Trophoblast cell (in vitro differentiated cells and primary cell): ENCODE data around the gene OPCML.

ENCODE experiments used
- DNase-seq, 2 donors: peaks; one replicate each; pipeline ENCODE4 v3.0.0-alpha.2; 2016
- H2AFZ ChIP-seq: 2 replicates; pipeline ENCODE4 v1.6.1; 2013; ENCODE audit warnings: low read length, moderate library complexity, mild to moderate bottlenecking; ENCODE audit not compliant: insufficient read depth, poor library complexity
- H2AK5ac ChIP-seq: 2 replicates; pipeline ENCODE4 v1.6.1; 2013; ENCODE audit warnings: mild to moderate bottlenecking, low read length
- H2BK120ac ChIP-seq: 2 replicates; pipeline ENCODE4 v1.6.1; 2013; ENCODE audit warnings: low read length, mild to moderate bottlenecking, moderate library complexity; ENCODE audit not compliant: insufficient read depth, poor library complexity
- H2BK12ac ChIP-seq: 2 replicates; pipeline ENCODE4 v1.6.1; 2013; ENCODE audit warnings: mild to moderate bottlenecking, low read length, moderate library complexity
- H2BK5ac ChIP-seq: 2 replicates; pipeline ENCODE4 v1.6.1; 2013; ENCODE audit warnings: low read length, low read depth, moderate library complexity, mild to moderate bottlenecking; ENCODE audit not compliant: poor library complexity
- H3K14ac ChIP-seq: 2 replicates; pipeline ENCODE4 v1.6.1; 2013; ENCODE audit warnings: mild to moderate bottlenecking, low read length
- H3K18ac ChIP-seq: 2 replicates; pipeline ENCODE4 v1.6.1; 2013; ENCODE audit warnings: mild to moderate bottlenecking, low read length
- H3K23ac ChIP-seq: 2 replicates; pipeline ENCODE4 v1.6.1; 2013; ENCODE audit warnings: low read length
- H3K27ac ChIP-seq: 2 replicates; pipeline ENCODE4 v1.5.1; 2013; ENCODE audit warnings: low read depth, mild to moderate bottlenecking, inconsistent platforms, low read length, moderate library complexity
- H3K27me3 ChIP-seq: 2 replicates; pipeline ENCODE4 v1.6.1; 2013; ENCODE audit warnings: inconsistent platforms, mild to moderate bottlenecking, low read length, moderate library complexity; ENCODE audit not compliant: insufficient read depth
- H3K36me3 ChIP-seq, 2 experiments: 1 replicate in 1 of 2; 2 replicates in 1 of 2; pipeline ENCODE4 v1.6.1; 2013; ENCODE audit warnings: low read length in 2 of 2, mild to moderate bottlenecking in 2 of 2, moderate library complexity in 1 of 2; ENCODE audit not compliant: insufficient read depth in 2 of 2, control insufficient read depth in 1 of 2
- H3K4ac ChIP-seq: 2 replicates; pipeline ENCODE4 v1.6.1; 2013; ENCODE audit warnings: low read depth, mild to moderate bottlenecking, low read length, moderate library complexity
- H3K4me1 ChIP-seq, 2 experiments: 1 replicate in 1 of 2; 2 replicates in 1 of 2; pipeline ENCODE4 v1.6.1; 2013; ENCODE audit warnings: low read length in 2 of 2, mild to moderate bottlenecking in 2 of 2, moderate library complexity in 1 of 2; ENCODE audit not compliant: insufficient read depth in 2 of 2, control insufficient read depth in 1 of 2
- H3K4me2 ChIP-seq: 2 replicates; pipeline ENCODE4 v1.6.1; 2013; ENCODE audit warnings: inconsistent platforms, mild to moderate bottlenecking, low read length, moderate library complexity
- H3K4me3 ChIP-seq: 2 replicates; pipeline ENCODE4 v1.5.1; 2013; ENCODE audit warnings: mild to moderate bottlenecking, low read depth, low read length, inconsistent platforms
- H3K79me1 ChIP-seq: one replicate; pipeline ENCODE4 v1.6.1; 2013; ENCODE audit warnings: low read length
- H3K79me2 ChIP-seq: 2 replicates; pipeline ENCODE4 v1.6.1; 2013; ENCODE audit warnings: low read length, mild to moderate bottlenecking; ENCODE audit not compliant: control insufficient read depth, insufficient read depth, poor library complexity
- H3K9ac ChIP-seq: 2 replicates; pipeline ENCODE4 v1.6.1; 2013; ENCODE audit warnings: mild to moderate bottlenecking, low read length
- H3K9me3 ChIP-seq: 2 replicates; pipeline ENCODE4 v1.6.1; 2013; ENCODE audit warnings: low read depth, mild to moderate bottlenecking, control low read depth, inconsistent platforms, low read length; ENCODE audit not compliant: insufficient read depth
- H4K12ac ChIP-seq: 2 replicates; pipeline ENCODE4 v1.6.1; 2013; ENCODE audit warnings: low read depth, mild to moderate bottlenecking, low read length, moderate library complexity
- H4K8ac ChIP-seq: 2 replicates; pipeline ENCODE4 v1.6.1; 2013; ENCODE audit warnings: low read depth, mild to moderate bottlenecking, low read length, moderate library complexity
- H4K91ac ChIP-seq: one replicate; pipeline ENCODE4 v1.6.1; 2013; ENCODE audit warnings: low read depth, mild to moderate bottlenecking, low read length, moderate library complexity
- WGBS: extraction: QIAGEN DNeasy Blood & Tissue Kit; methylation state at CpG from one replicate; pipeline ENCODE4 v1.1.7; 2013; ENCODE audit warnings: missing lambda C conversion rate; ENCODE audit not compliant: insufficient read length, insufficient coverage; ENCODE audit errors: extremely low coverage; 5-methylcytosine and 5-hydroxymethylcytosine counted together

Gene OPCML

DNA sequence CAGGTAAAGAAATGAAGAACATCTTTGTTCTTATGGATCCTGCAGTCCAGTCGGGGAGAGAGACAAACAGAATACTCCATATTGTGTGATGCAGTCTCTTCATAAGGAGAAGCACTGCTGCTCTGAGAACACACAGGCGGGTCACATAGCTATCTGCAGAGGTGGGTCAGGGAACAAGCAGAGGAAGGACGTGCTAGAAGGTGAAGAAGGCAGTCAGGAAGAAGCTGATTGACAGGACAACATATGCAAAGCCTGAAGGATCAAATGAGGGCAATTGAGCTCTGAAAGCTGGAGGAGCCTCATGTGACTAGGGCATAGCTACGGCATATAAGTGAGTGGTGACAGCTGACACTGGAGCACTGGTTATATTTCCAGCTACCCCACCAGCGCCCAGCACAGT, 122.5 kb downstream of the OPCML start:
- H2AK5ac ChIP-seq = no peak overlapping the region
- H3K9me3 ChIP-seq = no peaks in the 10 kb centered on the region
- H2BK120ac ChIP-seq = no peak overlapping the region
- H3K4me2 ChIP-seq = no peak overlapping the region
- H2AFZ ChIP-seq = no peak overlapping the region
- H4K8ac ChIP-seq = no peak overlapping the region
- no peak for DNase-seq
- no peak overlapping the region for H4K12ac ChIP-seq
- no peak overlapping the region for H4K91ac ChIP-seq
- H3K27ac ChIP-seq = no peak overlapping the region
- H3K23ac ChIP-seq = no peak overlapping the region
- no peak overlapping the region for H3K14ac ChIP-seq
- H3K36me3 ChIP-seq = no peaks in the 10 kb centered on the region
- no peaks in the 10 kb centered on the region for H3K79me2 ChIP-seq
- H2BK12ac ChIP-seq = no peak overlapping the region
- no peak overlapping the region for H3K4ac ChIP-seq
- H3K4me1 ChIP-seq = peaks cover 0 to 4% of the 10 kb centered on the region in 2 experiments
- no peak overlapping the region for H3K9ac ChIP-seq
- whole genome bisulfite sequencing = no CpG with 5 or more reads among the region's 5 CpGs
- H3K79me1 ChIP-seq = no peaks in the 10 kb centered on the region
- no peak overlapping the region for H3K18ac ChIP-seq
- H3K27me3 ChIP-seq = no peaks in the 10 kb centered on the region
- no peak overlapping the region for H3K4me3 ChIP-seq
- H2BK5ac ChIP-seq = no peak overlapping the region

DNA sequence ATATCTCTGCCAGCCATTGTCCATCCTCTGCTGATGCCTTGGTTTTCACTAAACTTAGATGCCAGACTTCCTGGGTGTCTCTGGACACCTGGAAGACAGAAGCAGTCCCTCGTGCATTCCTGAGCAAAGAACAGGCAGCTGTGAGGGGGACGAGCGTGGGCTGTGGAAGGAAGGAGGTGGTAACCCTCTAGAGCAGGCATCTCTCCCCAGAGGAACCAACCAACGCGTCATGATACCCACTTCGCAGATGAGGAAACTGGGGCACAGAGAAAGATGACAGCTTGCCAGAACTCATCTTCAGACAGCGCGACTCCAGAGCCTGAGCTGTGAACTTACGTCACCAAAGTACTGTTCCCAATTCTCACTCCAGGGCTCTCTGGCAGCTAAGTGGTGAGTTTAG, 123.4 kb downstream of the OPCML start:
- Histone ChIP-seq H4K91ac (no peak overlapping the region), H3K36me3 (no peaks in the 10 kb centered on the region), H4K12ac (no peak overlapping the region), H3K4me1 (peaks cover 0 to 3% of the 10 kb centered on the region in 2 experiments), H3K4ac (no peak overlapping the region), H3K9ac (no peak overlapping the region), H2BK120ac (no peak overlapping the region), H3K79me2 (no peaks in the 10 kb centered on the region), H3K4me3 (no peak overlapping the region), H2AFZ (no peak overlapping the region), H3K79me1 (no peaks in the 10 kb centered on the region), H2BK5ac (no peak overlapping the region), H4K8ac (no peak overlapping the region), H2AK5ac (no peak overlapping the region), H3K27me3 (no peaks in the 10 kb centered on the region), H3K14ac (no peak overlapping the region), H3K27ac (no peak overlapping the region), H3K18ac (no peak overlapping the region), H3K23ac (no peak overlapping the region), H3K9me3 (no peaks in the 10 kb centered on the region), H3K4me2 (no peak overlapping the region), H2BK12ac (no peak overlapping the region)
- WGBS = no CpG with 5 or more reads among the region's 9 CpGs
- DNase-seq = no peak

DNA sequence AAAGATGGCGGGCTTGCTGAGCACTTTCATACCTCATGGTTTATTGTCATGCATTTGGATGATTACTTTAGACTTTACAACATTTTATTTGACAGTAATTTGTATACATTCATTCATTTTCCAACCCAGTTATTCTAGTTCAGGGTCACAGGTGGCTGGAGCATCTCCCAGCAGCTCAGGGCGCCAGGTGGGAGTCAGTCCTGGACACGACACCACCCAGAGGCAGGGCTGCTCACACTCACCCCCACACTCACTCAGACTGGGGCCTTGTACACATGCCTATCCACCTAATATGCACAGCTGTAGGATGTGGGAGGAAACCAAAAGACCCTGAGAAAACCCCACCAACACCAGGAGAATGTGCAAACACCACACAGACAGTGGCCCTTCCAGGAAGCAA, 123.9 kb downstream of the OPCML start:
- Histone ChIP-seq H3K4me2 (no peak overlapping the region), H3K9ac (no peak overlapping the region), H3K9me3 (no peaks in the 10 kb centered on the region), H3K14ac (no peak overlapping the region), H2BK120ac (no peak overlapping the region), H3K23ac (no peak overlapping the region), H3K4me1 (peaks cover 0 to 2% of the 10 kb centered on the region in 2 experiments), H3K4me3 (no peak overlapping the region), H2BK12ac (no peak overlapping the region), H2AK5ac (no peak overlapping the region), H3K27ac (no peak overlapping the region), H2AFZ (no peak overlapping the region), H3K79me2 (no peaks in the 10 kb centered on the region), H4K91ac (no peak overlapping the region), H4K12ac (no peak overlapping the region), H4K8ac (no peak overlapping the region), H3K4ac (no peak overlapping the region), H3K79me1 (no peaks in the 10 kb centered on the region), H2BK5ac (no peak overlapping the region), H3K27me3 (no peaks in the 10 kb centered on the region), H3K18ac (no peak overlapping the region), H3K36me3 (no peaks in the 10 kb centered on the region)
- no CpG with 5 or more reads among the region's 3 CpGs for WGBS
- DNase-seq = no peak

DNA sequence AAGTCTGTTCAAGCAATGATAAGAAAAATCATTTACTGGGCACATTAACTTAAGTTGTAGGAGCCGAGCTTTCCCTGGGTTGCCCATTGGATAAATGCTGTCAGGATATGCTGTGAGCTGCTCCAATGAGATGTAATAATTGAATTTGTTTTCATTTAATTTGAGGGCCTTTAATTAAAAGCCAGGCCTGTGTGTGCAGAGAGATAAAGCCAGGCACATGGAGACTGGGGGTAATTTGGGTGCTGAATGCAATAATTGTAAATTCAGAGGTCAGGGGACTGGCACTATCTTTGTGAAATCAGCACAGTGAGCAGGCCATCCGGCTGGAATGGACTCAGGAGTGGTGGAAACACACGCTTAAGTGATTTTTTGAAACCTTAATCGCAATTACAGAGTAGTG, 125.8 kb downstream of the OPCML start:
- H3K36me3 ChIP-seq = no peaks in the 10 kb centered on the region
- H2AK5ac ChIP-seq = no peak overlapping the region
- H2BK12ac ChIP-seq = no peak overlapping the region
- H2BK5ac ChIP-seq = no peak overlapping the region
- H4K12ac ChIP-seq = no peak overlapping the region
- no peak overlapping the region for H3K4me2 ChIP-seq
- H3K27ac ChIP-seq = no peak overlapping the region
- H3K4ac ChIP-seq = no peak overlapping the region
- H3K4me3 ChIP-seq = no peak overlapping the region
- no peak overlapping the region for H4K8ac ChIP-seq
- H3K79me1 ChIP-seq = no peaks in the 10 kb centered on the region
- H3K79me2 ChIP-seq = no peaks in the 10 kb centered on the region
- H3K9me3 ChIP-seq = no peaks in the 10 kb centered on the region
- no peaks in the 10 kb centered on the region for H3K27me3 ChIP-seq
- H3K4me1 ChIP-seq = peaks cover 0 to 2% of the 10 kb centered on the region in 2 experiments
- no peak overlapping the region for H2AFZ ChIP-seq
- no peak overlapping the region for H3K18ac ChIP-seq
- no peak overlapping the region for H3K23ac ChIP-seq
- H2BK120ac ChIP-seq = no peak overlapping the region
- H3K9ac ChIP-seq = no peak overlapping the region
- H3K14ac ChIP-seq = no peak overlapping the region
- no CpG with 5 or more reads among the region's 4 CpGs for WGBS
- DNase-seq = no peak
- no peak overlapping the region for H4K91ac ChIP-seq
